ENCODE measurements around the gene POLE.

POLE gene

GRCh38 chr12:132639956-132640520 lies 47.1 kb downstream of the POLE start:
- in situ Hi-C loops (cut with HindIII; ENCODE audit: low sequenced_read_pairs), result no loop called here
- TF ChIP-seq CTCF (IDR thresholded peaks at IDR 0.05; ENCODE audit: low read depth, low read length), result no peak
- DNase-seq (ENCODE audit: low read depth, low spot score), result no peak
- no peak overlapping the region for H3K4me3 ChIP-seq (ENCODE audit: low read depth, low read length)

- TF ChIP-seq CTCF (IDR thresholded peaks at IDR 0.05; ENCODE audit: low read depth, low read length), result peak; percentile 95
- DNase-seq (ENCODE audit: low read depth, low spot score), result peak; percentile 51
- in situ Hi-C loops (cut with HindIII; ENCODE audit: low sequenced_read_pairs), result no loop called here
- H3K4me3 ChIP-seq (ENCODE audit: low read depth, low read length), result no peak overlapping the region
Observed at GRCh38 chr12:132638541-132639408, 48.4 kb downstream of the POLE start.

- no peak for DNase-seq (ENCODE audit: low read depth, low spot score)
- no peak for TF ChIP-seq CTCF (IDR thresholded peaks at IDR 0.05; ENCODE audit: low read depth, low read length)
- in situ Hi-C loops (cut with HindIII; ENCODE audit: low sequenced_read_pairs), result no loop called here
Observed at GRCh38 chr12:132637811-132638210, 49.3 kb downstream of the POLE start.

GRCh38 chr12:132635076-132635955 lies 51.8 kb downstream of the POLE start:
- in situ Hi-C loops (cut with HindIII; ENCODE audit: low sequenced_read_pairs), result no loop called here
- no peak for DNase-seq (ENCODE audit: low read depth, low spot score)

More at GRCh38 chr12:132637811-132638210, 49.3 kb downstream of the POLE start:
- H3K4me3 ChIP-seq (ENCODE audit: low read depth, low read length), result no peak overlapping the region

GRCh38 chr12:132634411-132634990 lies 52.6 kb downstream of the POLE start:
- DNase-seq (ENCODE audit: low read depth, low spot score), result no peak
- in situ Hi-C loops (cut with HindIII; ENCODE audit: low sequenced_read_pairs), result no loop called here
- no peak for TF ChIP-seq CTCF (IDR thresholded peaks at IDR 0.05; ENCODE audit: low read depth, low read length)
- H3K4me3 ChIP-seq (ENCODE audit: low read depth, low read length), result no peak overlapping the region

More at GRCh38 chr12:132635076-132635955, 51.8 kb downstream of the POLE start:
- H3K4me3 ChIP-seq (ENCODE audit: low read depth, low read length), result no peak overlapping the region
- no peak for TF ChIP-seq CTCF (IDR thresholded peaks at IDR 0.05; ENCODE audit: low read depth, low read length)

- H3K4me3 ChIP-seq (ENCODE audit: low read depth, low read length), result no peak overlapping the region
- DNase-seq (ENCODE audit: low read depth, low spot score), result no peak
- no peak for TF ChIP-seq CTCF (IDR thresholded peaks at IDR 0.05; ENCODE audit: low read depth, low read length)
- in situ Hi-C loops (cut with HindIII; ENCODE audit: low sequenced_read_pairs), result no loop called here
Observed at GRCh38 chr12:132633901-132634300, 53.2 kb downstream of the POLE start.
